ENCODE data around the gene IL27RA.

- no peak for TF ChIP-seq CTCF (conservative IDR thresholded peaks at IDR 0.05; ENCODE audit: low read depth, low read length)
- no peak for TF ChIP-seq NFE2L2 (IDR thresholded peaks at IDR 0.05; ENCODE audit: low read depth, low read length)
- TF ChIP-seq SMC3 (IDR thresholded peaks at IDR 0.05; ENCODE audit: low read depth, low read length): no peak
- no peak for TF ChIP-seq POLR2A (IDR thresholded peaks at IDR 0.05; ENCODE audit: low read depth, low read length)
- no peak for TF ChIP-seq RFX5 (IDR thresholded peaks at IDR 0.05; ENCODE audit: low read depth, low read length)
- no peak for TF ChIP-seq USF2 (IDR thresholded peaks at IDR 0.05; ENCODE audit: low read depth, low read length)
- TF ChIP-seq RAD21 (IDR thresholded peaks at IDR 0.05; ENCODE audit: low read length): no peak
Observed at GRCh38 chr19:14012378-14012915, 19.1 kb upstream of the IL27RA start.

Measured in IMR-90 (cell line).